Measurements from ENCODE around the gene MAP2K1. TPM values are rescaled to one million over a fixed set of nuclear protein-coding genes. Genes with fewer than 3 reads are reported as not detected.

The MAP2K1 gene
- total and polyA plus RNA-seq, 9 of the 15 experiments (the other 6 are each of a cell fraction or from before 2014, with no cell fraction given): 7.5 to 58.3 (median 30.0) TPM

DNA sequence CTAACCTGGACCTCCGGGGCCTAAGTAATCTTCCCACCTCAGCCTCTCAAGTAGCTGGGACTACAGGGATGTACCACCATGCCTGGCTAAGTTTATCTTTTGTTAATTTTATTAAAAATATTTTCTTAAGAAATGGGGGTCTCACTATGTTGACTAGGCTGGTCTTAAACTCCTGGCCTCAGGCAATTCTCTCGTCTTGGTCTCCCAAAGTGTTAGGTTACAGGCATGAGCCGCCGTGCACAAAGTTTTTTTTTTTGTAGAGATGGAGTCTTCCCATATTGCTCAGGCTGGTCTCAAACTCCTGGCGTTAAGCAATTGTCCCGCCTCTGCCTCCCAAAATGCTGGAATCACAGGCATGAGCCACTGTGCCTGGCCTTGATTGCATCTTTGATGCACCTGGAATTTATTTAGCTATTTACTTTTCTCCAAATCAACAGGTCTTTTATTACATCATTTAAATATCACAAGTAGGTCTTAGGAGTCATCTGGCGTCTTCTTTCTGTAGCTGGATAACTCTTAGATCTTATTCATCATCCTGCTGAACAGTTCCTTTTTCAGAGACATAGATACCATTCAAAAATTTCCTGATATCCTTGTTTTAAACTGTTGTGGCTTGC lies 7.8 kb upstream of the MAP2K1 start:
- no peak for FAIRE-seq
- H3K4me1 ChIP-seq (replicated peaks in 1 of 2; ENCODE audit: control insufficient read depth in 2 of 2, insufficient read depth in 2 of 2, low read length in 2 of 2): no peaks in the 10 kb centered on the region; a peak in 1 of 5 replicates
- H2AFZ ChIP-seq (ENCODE audit: low read depth, low read length): no peak overlapping the region
- H3K9ac ChIP-seq (ENCODE audit: insufficient read depth in 1 of 2, low read depth in 2 of 2, low read length in 2 of 2): no peak overlapping the region
- no peaks in the 10 kb centered on the region for H4K20me1 ChIP-seq (replicated peaks; ENCODE audit: control insufficient read depth, insufficient read depth, low read length)
- H3K79me2 ChIP-seq (ENCODE audit: control insufficient read depth, insufficient read depth, low read length): no peaks in the 10 kb centered on the region
- no peaks in the 10 kb centered on the region for H3K36me3 ChIP-seq (ENCODE audit: control insufficient read depth, insufficient read depth, low read length)
- POLR2A ChIA-PET: interaction anchor here (1.2 kb wide), 1 partner anchor 9 kb away, joined by 4 read pairs; no protein-coding TSS in a partner anchor
- no peak overlapping the region for H3K27ac ChIP-seq (ENCODE audit: extremely low read depth, low read depth, low read length)
- 77% methylated on average over 7 of the region's 7 CpGs for WGBS (ENCODE audit: insufficient coverage, low coverage, missing lambda C conversion rate)
- CTCF ChIA-PET (ENCODE audit: low intra/inter-chr PET ratio): no interaction called here
- no peaks in the 10 kb centered on the region for H3K27me3 ChIP-seq (ENCODE audit: control insufficient read depth in 2 of 2, insufficient read depth in 2 of 2, low read length in 2 of 2)
- TF ChIP-seq, protein P1, sequence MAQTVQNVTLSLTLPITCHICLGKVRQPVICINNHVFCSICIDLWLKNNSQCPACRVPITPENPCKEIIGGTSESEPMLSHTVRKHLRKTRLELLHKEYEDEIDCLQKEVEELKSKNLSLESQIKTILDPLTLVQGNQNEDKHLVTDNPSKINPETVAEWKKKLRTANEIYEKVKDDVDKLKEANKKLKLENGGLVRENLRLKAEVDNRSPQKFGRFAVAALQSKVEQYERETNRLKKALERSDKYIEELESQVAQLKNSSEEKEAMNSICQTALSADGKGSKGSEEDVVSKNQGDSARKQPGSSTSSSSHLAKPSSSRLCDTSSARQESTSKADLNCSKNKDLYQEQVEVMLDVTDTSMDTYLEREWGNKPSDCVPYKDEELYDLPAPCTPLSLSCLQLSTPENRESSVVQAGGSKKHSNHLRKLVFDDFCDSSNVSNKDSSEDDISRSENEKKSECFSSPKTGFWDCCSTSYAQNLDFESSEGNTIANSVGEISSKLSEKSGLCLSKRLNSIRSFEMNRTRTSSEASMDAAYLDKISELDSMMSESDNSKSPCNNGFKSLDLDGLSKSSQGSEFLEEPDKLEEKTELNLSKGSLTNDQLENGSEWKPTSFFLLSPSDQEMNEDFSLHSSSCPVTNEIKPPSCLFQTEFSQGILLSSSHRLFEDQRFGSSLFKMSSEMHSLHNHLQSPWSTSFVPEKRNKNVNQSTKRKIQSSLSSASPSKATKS (CRISPR knock-in tag; IDR thresholded peaks at IDR 0.05): no peak
- TF ChIP-seq FIP1L1 (IDR thresholded peaks at IDR 0.05; ENCODE audit: low read depth, low read length, poor library complexity, severe bottlenecking) (no peak), MTF1 (CRISPR knock-in tag; IDR thresholded peaks at IDR 0.05; ENCODE audit: borderline replicate concordance) (no peak), ZNF316 (IDR thresholded peaks at IDR 0.05) (no peak), NRF1 (conservative IDR thresholded peaks at IDR 0.05 in 1 of 2, IDR thresholded peaks at IDR 0.05 in 1 of 2) (no peak), HNRNPL (IDR thresholded peaks at IDR 0.05; ENCODE audit: low read depth, low read length) (no peak), EZH2 (IDR thresholded peaks at IDR 0.05; ENCODE audit: borderline replicate concordance, low read depth, low read length) (no peak), POLR2B (IDR thresholded peaks at IDR 0.05; ENCODE audit: low read depth, partially characterized antibody) (no peak), ESRRA (IDR thresholded peaks at IDR 0.05; ENCODE audit: borderline replicate concordance, low read depth) (no peak), ZNF217 (CRISPR knock-in tag; IDR thresholded peaks at IDR 0.05) (no peak), ASH1L (IDR thresholded peaks at IDR 0.05; ENCODE audit: borderline replicate concordance, low read depth, partially characterized antibody) (no peak), RBM15 (IDR thresholded peaks at IDR 0.05; ENCODE audit: insufficient read depth, low read length) (no peak)
- BruUV-seq (replicated peaks): TSS peak; percentile 16
- no peak for ATAC-seq
- DNase-seq (ENCODE audit: extremely low read depth in 1 of 4, low spot score in 3 of 4): no peak
- intact Hi-C loops (cut with micrococcal nuclease): no loop called here
- no peaks in the 10 kb centered on the region; the same call in 1 of the 2 replicates for H3K9me3 ChIP-seq (replicated peaks; ENCODE audit: control insufficient read depth, insufficient read depth, low read depth, low read length)
- no peak overlapping the region for H3K4me3 ChIP-seq
- in situ Hi-C loops (cut with MboI): no loop called here
- H3K4me2 ChIP-seq (ENCODE audit: insufficient read depth, low read length): no peak overlapping the region
- H3K9me1 ChIP-seq (ENCODE audit: control insufficient read depth, insufficient read depth, low read length): no peaks in the 10 kb centered on the region
